NT2/D1 (cell line): Measurements from ENCODE around the gene CXXC5.

Source experiments
- SUZ12 ChIP-seq: IDR thresholded peaks from 2 replicates; pipeline ENCODE4 v1.6.1; 2011; ENCODE audit not compliant: insufficient read length, insufficient read depth; ENCODE audit errors: extremely low read depth
- YY1 ChIP-seq: IDR thresholded peaks from 2 replicates; pipeline ENCODE4 v1.6.1; 2011; ENCODE audit not compliant: insufficient read length, insufficient read depth
- ZNF274 ChIP-seq: IDR thresholded peaks from 2 replicates; pipeline ENCODE4 v1.6.1; 2011; ENCODE audit warnings: mild to moderate bottlenecking, low read depth, low read length

GRCh38 chr5:139662617-139663016 lies 14.5 kb downstream of the CXXC5 start:
- no peak for TF ChIP-seq YY1
- no peak for TF ChIP-seq ZNF274
- TF ChIP-seq SUZ12 = no peak
